AG10803 (cell line): ENCODE results near the gene PPP1CA.

Experiments
- DNase-seq: peaks from one replicate; pipeline ENCODE4 v3.0.0; 2010; ENCODE audit warnings: low read depth
- H3K4me3 ChIP-seq: 2 replicates; pipeline ENCODE4 v1.5.1; 2011; ENCODE audit warnings: mild to moderate bottlenecking, low read length, control low read depth
- TF ChIP-seq, protein P1 (sequence below): conservative IDR thresholded peaks from 2 replicates; pipeline ENCODE4 v1.5.1; 2011; ENCODE audit warnings: mild to moderate bottlenecking, low read length, control low read depth, inconsistent platforms

PPP1CA gene

DNA sequence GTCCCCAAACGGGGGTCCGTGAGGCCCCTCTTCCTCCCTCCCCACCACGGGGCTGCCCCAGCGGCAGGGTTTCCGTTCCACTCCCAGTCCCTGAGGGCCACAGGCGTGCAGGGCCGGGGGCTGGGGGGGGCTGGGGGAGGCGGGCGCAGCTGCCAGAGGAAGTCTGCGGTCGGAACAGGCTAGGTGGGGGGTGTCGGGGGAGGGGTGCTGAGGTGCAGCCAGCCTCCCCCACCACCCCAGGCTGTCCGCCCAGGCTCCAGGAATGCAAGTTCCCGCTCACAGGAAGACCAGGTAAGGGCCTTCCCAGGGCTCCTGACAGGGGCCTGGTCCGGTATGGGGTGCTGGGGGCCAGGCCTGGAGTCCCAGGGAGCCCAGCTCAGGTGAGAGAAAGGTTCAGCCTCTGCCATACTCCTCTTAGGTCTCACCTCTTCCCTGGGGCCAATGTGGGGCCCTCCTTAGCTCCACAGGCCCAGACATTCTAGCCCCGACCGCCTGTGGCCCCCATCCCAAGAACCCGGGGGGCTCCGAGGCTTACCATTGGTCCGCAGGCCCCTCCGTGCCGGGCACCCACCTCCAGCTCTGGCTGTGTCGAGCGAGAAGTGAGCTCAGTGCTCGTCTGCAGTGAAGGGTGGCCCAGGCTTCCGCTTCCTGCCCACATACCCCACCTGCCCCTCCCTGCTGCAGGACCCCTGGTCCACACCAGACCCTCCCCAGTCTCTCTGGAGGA is 35.6 kb upstream of the PPP1CA start, which contains the start of gene PTPRCAP:
PTPRCAP (minus strand) TSS at position 601 of the 727 bp plus-strand sequence; CDS start at position 538, 63 bp downstream.
- H3K4me3 ChIP-seq, result no peak within 1 kb of the TSS
- DNase-seq, result no peak

DNA sequence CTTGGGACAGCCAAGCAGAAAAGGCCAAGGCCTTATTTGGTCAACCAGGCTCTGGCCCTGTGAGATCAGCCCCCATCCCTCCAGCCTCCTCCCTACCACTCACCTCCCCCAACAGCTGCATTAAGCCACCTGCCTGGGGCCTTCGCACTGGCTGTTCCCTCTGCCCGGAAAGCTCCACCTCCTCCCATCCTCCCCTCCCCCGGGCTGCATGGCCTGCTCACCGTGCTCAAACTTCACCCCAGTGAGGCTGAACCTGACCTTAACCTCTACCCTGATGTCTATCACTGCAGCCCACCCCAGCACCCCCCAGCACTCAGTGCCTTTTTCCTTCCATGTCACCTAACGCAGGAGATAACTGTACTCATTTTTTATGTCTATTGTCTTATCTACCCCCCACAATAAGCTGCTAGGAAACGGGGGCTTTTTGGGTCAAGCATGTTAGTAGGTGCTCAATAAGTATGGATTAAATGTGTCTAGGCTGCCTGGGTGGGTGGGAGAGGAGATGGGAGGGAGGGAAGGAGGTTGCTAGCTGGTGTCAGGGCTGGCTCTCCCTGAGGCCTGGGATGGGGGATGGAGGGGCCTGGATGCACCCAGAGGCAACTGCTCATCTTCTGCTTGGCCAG is 34.9 kb upstream of the PPP1CA start:
- DNase-seq, result no peak
- H3K4me3 ChIP-seq, result no peak overlapping the region
- TF ChIP-seq, protein P1, sequence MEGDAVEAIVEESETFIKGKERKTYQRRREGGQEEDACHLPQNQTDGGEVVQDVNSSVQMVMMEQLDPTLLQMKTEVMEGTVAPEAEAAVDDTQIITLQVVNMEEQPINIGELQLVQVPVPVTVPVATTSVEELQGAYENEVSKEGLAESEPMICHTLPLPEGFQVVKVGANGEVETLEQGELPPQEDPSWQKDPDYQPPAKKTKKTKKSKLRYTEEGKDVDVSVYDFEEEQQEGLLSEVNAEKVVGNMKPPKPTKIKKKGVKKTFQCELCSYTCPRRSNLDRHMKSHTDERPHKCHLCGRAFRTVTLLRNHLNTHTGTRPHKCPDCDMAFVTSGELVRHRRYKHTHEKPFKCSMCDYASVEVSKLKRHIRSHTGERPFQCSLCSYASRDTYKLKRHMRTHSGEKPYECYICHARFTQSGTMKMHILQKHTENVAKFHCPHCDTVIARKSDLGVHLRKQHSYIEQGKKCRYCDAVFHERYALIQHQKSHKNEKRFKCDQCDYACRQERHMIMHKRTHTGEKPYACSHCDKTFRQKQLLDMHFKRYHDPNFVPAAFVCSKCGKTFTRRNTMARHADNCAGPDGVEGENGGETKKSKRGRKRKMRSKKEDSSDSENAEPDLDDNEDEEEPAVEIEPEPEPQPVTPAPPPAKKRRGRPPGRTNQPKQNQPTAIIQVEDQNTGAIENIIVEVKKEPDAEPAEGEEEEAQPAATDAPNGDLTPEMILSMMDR, result no peak

More for the DNA sequence above, 35.6 kb upstream of the PPP1CA start, which contains the start of gene PTPRCAP:
- TF ChIP-seq, protein P1, result no peak

DNA sequence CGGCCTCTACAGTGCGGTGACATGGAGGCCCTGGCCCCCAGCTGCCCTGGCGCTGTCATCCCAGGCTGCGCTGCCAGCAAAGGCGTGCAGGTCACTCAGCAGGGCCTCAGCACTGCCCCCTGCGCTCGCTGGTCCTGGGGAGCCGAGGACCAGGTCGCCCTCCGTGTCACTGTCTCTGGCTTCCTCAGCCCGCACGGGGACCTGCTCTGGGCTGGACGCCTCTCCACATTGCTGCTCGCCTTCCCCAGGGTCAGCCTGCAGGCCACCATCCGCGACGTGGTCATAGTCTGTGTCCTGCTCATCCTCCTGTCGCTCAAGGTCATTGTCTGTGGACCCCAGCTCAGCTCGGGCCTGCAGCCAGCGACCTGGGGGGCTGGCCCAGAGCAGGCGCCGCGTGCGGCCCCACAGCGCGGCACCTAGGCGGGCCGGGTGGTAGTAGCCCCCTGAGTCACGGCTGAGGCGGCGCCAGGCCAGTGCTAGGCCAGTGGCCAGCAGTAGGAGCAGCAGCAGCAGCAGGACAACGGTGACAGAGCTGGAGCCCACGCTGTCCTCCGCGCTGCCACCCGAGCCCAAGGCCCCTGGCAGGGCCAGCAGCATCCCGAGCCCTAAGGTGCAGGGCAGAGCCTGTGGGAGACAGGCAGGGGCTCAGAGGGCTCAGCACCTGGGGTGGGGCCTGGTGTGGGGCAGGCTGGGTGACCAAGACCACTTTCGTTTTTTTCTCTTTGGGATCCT is 34.2 kb upstream of the PPP1CA start:
- DNase-seq, result no peak
- TF ChIP-seq, protein P1, result no peak
- H3K4me3 ChIP-seq, result no peak overlapping the region

DNA sequence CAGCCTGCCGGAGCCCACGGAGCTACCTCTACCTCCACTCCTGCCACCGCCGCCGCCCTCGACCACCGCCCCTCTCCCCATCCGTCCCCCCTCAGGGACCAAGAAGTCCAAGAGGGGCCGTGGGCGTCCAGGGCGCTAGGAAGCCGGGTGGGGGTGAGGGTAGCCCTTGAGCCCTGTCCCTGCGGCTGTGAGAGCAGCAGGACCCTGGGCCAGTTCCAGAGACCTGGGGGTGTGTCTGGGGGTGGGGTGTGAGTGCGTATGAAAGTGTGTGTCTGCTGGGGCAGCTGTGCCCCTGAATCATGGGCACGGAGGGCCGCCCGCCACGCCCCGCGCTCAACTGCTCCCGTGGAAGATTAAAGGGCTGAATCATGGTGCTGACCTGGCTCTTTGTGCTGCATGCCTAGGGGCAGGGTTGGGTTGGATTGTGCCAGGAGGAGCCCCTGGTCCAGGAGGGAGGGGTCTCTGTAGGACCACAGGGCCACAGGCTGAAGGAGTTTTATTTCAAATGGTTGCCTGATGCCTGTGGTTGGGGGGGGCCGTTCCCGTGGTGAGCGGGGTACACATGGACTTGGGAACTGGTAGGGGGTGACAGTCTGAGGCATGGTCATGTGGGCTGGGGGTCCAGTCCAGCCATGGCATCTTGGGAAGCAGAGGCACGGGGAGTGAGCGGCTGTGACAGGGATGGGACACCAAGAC is 33.5 kb upstream of the PPP1CA start:
- DNase-seq, result no peak
- H3K4me3 ChIP-seq, result no peak overlapping the region
- TF ChIP-seq, protein P1, result no peak

DNA sequence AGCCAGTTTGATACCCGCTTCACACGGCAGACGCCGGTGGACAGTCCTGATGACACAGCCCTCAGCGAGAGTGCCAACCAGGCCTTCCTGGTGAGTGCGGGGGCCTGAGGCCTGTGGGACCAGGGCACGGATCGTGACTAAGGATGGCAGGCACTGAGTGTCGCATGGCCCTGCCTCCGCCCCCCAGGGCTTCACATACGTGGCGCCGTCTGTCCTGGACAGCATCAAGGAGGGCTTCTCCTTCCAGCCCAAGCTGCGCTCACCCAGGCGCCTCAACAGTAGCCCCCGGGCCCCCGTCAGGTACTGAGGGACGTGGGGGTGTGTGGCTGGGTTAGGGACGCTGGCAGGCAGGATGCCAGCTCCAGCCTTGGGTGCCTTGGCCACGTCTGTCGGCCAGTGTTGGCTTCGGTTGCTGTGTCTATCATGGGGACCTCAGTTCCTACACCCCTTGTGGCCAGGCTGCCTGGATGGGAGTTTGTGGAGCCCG is 32.8 kb upstream of the PPP1CA start:
- no peak for DNase-seq
- TF ChIP-seq, protein P1, result no peak
- H3K4me3 ChIP-seq, result no peak overlapping the region

DNA sequence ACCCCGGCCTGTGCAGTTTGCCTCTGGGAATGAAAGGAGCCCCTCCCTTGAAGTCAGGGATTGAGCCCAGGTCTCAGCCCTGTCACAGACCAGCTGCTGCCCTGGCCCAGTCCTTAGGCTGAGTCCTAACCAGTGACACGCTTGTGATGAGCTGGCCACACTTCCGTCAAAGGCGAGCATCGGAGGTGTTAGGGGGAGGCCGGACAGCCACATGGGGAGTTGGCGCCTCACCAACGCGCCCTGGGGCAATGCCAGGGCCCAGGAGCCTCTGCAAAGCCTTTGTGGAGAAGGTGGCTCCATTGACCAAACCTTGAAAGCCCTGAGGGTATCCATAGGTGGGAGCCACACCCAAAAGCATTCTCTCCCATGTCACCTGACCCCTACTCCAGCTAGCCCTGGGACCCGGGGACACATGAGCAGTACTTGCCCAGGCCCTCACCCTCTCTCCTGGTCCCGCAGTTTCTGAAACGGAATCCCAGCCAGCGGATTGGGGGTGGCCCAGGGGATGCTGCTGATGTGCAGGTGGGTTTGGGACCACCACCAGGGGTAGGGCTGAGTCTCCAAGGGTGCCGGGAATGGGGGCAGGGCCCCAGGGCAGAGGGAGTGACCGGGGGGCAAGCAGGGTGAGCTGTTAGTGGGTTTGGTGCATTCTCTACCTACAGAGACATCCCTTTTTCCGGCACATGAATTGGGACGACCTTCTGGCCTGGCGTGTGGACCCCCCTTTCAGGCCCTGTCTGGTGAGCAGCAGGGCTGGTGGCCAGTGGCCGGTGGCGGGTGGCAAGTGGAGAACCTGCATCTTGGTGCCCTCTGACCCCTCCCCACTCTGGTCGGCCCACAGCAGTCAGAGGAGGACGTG is 32.1 kb upstream of the PPP1CA start:
- H3K4me3 ChIP-seq, result no peak overlapping the region
- DNase-seq, result no peak
- TF ChIP-seq, protein P1, result no peak
